Measurements from ENCODE around the gene MTA3.

The MTA3 gene

DNA sequence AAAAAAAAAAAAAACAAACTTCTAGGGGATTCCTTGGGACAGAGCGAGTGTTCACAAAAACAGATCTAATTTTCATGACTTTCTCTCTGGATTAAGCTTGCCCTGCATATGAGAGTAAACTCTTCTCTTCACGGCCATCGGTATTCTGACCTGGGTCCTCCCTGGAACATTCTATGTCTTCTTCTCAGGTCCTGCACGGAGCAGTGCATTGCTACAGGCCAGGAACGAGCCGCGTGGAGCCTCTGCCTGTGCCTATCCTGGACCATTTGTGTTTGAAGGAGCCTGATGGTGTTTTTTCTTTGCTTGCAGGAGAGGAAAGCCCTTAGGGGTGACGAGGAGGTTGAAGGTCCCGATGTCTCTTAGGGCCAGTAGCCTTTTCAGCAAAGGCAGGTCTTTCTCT, 197.3 kb downstream of the MTA3 start:
- DNase-seq, result no peak

DNA sequence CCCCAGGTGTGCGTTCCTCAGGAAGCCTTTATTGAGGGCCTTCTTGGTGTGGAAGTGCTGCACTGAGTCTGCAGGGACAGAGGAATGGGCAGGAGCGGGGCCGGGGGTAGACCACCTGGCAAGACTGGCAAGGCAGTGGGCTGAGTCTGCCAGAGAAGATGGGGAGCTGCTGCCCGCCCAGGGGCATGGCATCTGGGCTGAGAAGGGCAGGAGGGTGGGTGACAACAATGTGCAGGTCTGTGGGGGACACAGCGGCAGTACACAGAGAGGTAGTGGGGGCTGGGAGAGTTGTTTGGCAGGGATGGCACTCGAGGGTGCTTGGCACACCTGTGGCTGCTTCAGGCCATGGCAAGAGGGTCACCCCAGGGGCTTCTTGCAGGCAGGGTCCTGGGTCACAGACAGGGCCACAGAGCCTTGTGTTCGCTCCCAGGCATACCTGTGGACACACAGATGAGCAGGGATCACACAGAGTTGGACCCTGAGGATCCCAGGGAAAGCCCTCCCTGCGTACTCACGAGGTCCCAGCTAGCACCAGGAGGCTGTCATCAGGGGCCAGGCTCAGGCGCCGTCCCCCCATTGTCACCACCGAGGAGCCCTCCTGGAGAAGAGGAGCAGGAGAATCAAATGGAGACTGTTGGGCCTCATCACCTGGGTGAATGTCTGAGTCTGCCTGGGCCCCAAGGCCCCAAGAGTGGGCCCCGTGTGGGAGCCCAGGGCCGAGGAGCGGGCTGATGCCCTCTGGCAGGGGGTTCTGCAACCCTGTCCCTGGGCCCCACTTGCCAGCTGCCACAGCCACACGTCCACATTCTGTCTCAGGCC, 198.9 kb downstream of the MTA3 start:
- no peak for DNase-seq

DNA sequence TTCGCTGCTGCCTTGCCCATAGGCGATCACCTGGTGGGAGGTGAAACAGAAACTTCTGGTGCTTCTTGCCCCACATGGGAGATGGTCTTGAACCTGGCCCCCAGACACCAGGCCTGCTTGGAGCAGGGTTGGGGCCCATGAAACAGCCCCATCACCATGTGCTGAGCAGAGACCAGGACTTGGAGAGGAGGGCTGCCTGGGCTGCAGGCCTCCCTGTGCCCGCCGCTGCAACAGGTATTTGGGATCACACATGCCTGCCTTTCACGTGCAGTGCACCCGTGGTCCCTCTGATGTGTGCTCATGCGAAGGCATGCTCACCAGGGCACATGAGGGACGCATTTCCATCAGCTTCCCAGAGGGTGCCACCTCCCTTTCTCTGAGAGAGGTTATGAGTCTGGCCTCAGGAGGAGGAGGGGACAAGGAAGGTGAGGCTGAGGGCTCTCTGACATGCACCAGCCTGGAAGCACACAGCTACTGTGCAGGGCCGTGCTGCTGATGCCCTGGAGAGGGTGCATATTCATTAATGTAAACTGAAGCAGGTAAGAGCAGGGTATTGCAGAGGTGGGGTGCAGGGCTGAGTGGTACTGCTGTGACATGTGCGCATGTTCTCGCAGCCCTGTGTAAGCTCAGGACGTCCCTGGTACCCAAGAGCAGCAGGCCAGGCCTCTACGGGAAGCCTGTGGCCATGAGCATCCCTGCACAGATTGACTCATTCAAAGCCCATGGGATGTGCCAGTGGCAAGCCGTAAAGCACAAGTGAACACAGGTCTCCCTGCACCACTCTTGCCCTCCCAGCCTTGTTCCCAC, 199.7 kb downstream of the MTA3 start:
- DNase-seq, result no peak

GRCh38 chr2:42768706-42769256, 200.3 kb downstream of the MTA3 start:
- no peak for DNase-seq

GRCh38 chr2:42769583-42770287, 201.3 kb downstream of the MTA3 start:
- DNase-seq, result no peak

DNA sequence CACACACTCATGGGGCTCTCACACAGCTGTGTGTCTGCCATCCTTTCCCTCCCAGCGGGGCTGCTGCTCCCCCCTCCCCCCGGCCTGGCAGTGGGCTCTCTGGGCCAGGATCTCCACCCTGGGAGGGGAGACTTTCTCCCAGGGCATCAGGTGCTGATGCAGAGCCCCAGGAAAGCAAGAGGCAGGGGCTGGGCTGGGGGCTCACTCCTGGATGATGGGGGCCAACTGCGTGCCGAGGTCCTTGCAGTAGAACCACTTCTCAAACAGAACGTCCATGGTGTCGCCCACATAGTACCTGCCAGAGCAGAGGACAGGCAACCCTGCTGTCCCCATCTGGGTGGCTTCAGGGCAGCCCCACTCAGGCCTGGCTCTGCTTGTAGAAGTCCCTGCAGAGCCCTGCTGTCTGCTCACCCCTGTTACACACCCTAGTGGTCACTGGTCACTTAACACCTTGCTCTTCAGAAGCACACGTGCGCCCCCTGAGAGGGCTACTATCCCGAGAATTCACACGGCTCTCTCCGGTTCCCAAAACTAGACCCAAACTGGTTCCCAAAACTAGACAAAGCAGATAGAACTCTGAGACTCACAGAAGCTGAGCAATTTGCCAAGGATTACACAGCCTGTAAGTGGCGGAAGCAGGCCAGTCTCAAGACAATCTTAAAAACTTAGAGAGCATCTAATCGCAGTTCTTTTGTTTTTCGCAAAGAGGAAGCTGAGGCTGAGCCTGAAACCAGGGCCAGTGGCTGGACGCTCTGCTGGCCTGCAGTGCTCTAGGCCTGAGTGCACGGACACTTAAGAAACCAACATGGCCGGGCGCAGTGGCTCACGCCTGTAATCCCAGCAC, 202.1 kb downstream of the MTA3 start:
- no peak for DNase-seq

GRCh38 chr2:42771546-42772153, 203.2 kb downstream of the MTA3 start:
- no peak for DNase-seq

DNA sequence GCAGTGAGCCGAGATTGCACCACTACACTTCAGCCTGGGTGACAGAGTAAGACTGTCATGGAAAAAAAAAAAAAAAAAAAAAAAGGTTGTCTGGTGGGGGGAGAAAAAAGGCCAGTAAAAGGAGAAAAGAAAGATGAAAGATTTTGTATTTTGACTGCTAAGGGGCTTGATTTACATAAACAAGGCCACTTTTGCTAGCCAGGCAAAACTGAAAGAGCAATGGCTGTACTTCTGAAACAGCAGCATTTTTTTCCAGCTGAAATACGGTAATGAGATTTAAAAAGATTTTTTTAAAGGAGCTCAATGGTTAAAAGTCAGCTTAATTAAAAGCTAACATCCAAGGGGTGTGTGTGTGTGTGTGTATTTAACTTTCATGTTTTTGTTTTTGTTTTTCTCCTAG, 206.8 kb downstream of the MTA3 start:
- no peak for DNase-seq

DNA sequence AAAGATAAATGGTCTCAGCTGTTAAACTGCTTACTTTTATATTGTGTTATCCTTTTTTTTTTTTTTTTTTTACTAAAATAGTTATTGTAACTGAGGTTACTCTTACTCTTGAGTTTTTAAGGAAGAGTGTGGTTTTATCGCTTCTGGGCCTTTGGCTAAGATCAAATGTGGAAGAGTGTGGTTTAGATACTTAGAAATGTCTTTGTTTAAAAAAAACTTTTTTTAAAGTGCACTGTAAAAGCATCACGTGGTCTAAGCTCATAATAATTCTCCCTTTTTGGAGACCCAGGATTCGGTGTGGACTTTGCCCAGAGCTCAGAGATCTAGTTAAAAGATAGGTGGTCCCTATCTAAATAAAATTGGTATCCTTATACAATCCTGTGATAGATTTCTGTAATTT, 207.4 kb downstream of the MTA3 start:
- no peak for DNase-seq

DNA sequence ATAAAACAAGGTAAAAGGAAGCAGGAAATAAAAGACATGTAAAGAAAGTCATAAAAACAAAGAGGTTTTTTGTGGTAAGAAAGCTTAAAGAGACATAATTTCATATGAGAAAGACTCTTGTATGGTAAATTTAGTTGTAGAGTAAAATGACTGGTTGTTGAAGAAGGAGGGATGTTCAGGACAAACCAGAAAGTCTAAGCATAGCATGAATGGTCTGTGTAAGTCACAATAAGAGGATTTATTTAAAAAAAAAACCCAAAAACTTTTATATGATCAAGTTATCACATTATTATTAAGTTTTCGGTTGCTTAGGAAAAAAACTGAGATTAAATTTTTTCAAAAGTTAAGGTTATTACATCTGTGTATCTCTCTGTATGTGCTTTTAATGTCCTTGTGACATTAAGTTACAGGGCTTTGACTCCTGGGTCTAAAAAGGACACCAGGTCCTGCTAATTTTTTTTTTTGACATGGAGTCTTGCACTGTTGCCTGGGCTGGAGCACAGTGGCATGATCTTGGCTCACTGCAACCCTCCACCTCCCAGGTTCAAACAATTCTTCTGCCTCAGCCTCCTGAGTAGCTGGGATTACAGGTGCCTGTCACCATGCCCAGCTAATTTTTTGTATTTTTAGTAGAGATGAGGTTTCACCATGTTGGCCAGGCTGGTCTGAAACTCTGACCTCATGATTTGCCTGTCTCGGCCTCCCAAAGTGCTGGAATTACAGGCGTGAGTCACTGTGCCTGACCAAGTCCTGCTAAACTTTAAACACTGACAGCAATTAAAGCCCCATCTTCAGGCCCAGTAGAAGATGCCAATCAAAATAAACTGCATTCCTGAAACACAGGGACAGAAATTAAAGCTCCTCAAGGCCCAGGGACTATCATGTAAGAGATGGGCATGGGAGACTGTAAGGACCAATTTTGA, 209.7 kb downstream of the MTA3 start:
- DNase-seq, result no peak

DNA sequence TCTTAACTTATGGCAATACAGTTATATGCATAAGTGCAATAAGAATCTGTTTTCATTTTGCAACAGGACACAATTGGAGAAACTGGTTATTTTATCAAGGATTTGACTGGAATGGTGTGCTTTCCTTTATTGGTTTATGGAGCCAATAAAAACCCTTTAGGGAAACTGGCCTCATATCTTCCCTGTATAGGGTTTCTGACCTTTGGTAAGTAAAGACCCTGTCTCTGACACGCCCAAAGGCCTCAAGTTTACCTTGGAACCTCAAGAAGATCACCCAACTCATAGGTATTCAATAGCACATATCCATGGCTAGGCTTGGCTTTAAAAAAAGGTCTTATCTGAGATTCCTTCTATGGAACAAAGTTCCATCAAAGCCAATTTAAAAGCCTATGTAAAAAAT, 212.7 kb downstream of the MTA3 start:
- no peak for DNase-seq

GRCh38 chr2:42783511-42783910, 215.1 kb downstream of the MTA3 start:
- DNase-seq, result no peak

DNA sequence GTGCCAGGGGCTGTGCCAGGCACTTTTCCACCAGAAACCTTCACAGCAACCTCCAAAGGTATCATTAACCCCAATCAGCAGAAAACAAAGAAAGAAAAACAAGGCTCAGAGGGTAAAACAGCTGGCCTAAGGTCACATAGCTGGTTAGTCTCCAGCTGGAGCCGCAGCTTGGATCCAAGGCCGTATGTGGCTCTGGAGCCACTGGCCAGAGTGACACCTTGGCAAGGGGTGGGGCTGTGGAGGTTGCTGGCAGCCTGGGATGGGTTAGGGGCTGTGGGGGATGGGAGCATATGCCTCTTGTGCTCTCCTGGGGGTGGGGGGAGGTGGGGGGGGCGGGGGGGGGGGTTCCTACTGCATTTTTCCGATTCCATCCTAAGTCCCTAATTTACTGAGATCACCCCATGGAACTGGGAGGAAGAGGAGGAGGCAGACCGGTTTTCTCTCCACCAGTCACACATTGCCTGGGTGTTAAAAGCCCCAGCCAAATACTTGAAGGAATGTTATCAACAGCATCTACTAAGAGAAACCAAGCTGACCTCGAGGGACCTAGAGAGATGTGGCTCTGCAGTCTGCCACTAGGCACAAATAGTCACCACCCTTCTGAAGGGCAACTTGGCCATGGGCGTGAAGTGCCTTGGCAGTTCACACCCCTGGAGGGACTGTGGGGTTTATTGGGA, 215.9 kb downstream of the MTA3 start:
- no peak for DNase-seq

DNA sequence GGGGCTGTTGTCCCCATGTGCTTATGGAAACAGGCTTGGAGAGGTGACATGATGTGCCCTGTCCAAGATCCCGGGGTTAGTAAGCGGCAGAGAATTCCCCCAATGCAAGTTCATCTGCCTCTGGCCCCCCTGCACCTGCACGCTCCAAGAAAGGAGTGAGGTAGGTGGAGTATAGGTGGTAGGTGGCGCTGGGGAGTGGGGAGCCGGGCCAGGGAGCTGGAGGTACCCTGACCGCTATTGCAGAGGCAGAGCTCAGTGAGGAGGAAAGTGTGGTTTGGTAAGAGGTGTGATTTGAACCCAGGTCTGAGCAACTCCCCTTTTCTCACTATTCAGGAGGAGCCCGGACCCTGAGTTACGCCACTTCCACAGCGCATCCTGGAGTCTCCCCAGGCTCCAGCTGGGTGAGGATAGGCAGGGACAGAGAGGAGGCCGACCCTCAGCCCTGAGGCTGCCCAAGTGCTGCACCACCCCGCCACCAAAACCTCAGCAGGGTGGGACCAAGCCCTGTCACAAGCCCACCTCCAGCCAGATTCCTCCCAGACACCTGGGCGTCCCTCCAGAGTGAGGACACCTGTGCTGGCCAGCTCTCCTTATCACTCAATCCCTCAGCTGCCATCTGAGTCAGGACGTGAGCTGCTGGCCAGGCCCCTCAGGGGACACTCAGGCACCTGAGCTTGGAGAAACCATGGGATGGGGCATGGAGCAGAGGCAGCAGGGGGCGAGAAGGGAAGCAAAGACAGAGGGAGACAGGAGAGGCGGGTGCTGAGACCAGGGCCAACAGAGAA, 218.3 kb downstream of the MTA3 start:
- no peak for DNase-seq

- no peak for DNase-seq
These were observed 219.0 kb downstream of the MTA3 start for GRCh38 chr2:42787424-42787787.

GRCh38 chr2:42787788-42788477, 219.5 kb downstream of the MTA3 start:
- no peak for DNase-seq

GRCh38 chr2:42788478-42788793, 220.0 kb downstream of the MTA3 start:
- DNase-seq, result no peak

DNA sequence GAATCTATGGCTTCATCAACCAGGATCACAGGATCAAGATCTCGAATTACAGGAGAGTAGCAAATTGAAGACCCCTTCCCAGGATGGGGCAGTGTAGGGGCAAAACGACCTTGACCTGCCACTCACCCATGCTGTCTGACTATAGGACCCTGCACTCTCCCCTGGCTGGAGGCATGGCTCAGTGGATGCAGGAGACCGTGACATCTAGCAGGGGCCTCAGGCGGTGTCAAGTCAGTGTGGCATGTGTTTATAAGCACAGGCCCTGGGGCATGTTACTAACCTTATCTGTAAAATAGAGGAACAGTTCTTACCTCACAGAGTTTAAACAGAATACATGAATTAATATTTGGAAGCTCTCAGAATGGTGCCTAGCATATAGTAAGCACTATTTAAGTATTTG, 220.4 kb downstream of the MTA3 start:
- no peak for DNase-seq

GRCh38 chr2:42789751-42790150, 221.3 kb downstream of the MTA3 start:
- DNase-seq, result no peak

Data from stimulated activated naive CD4-positive, alpha-beta T cell treated with Interleukin-2 at 50 U/mL for 16 hours (primary cell).